HCT116 (cell line): ENCODE results near the gene BAHCC1. TPM values are rescaled to one million over a fixed set of nuclear protein-coding genes. Genes with fewer than 3 reads are reported as not detected.

Source experiments
- ATAC-seq: fragments of 200-7000 bp; cut with Tn5 transposase; 2 replicates; pipeline ENCODE4 v1.9.1; 2020; ENCODE audit warnings: mild to moderate bottlenecking, moderate library complexity
- BruUV-seq: library from RNA; stranded (reverse); fragments of 400-500 nt; replicated peaks from 2 replicates; lab custom pipeline; 2021; lab: Mats Ljungman, UMichigan
- CTCF ChIA-PET: fragments of 300-600 bp; sonication (Branson Sonifier 250); formaldehyde crosslinking; loops from one replicate; lab custom pipeline; 2021; ENCODE audit warnings: antibody characterized with exemption; lab: Charles Lee
- POLR2A ChIA-PET: fragments of 300-600, 350-600 bp; sonication (Branson Sonifier 250); formaldehyde crosslinking; loops from one replicate; lab custom pipeline; 2021; ENCODE audit warnings: antibody characterized with exemption; lab: Charles Lee
- RAD21 ChIA-PET, 2 experiments: fragments of 300-600 bp; sonication (Branson Sonifier 250); formaldehyde crosslinking; loops; one replicate each; lab custom pipeline; 2023; ENCODE audit warnings: low total read pairs in 2 of 2; ENCODE audit not compliant: uncharacterized antibody in 2 of 2, unreplicated experiment in 2 of 2, low non-redundant PET in 1 of 2; lab: Charles Lee
- DNase-seq: peaks from one replicate; pipeline ENCODE4 v3.0.0-alpha.2; 2010; ENCODE audit warnings: low read depth, low spot score
- H2AFZ ChIP-seq: fragments of 200-600 bp; shearing (Covaris generic), sonication (generic); 2 replicates; pipeline ENCODE4 v1.6.1; 2017; ENCODE audit warnings: low read depth, mixed run types, mixed read lengths, antibody characterized with exemption, low read length; ENCODE audit not compliant: poor library complexity, severe bottlenecking
- H3K27ac ChIP-seq: 2 replicates; pipeline ENCODE4 v1.5.1; 2012; ENCODE audit warnings: low read depth, low read length
- H3K27me3 ChIP-seq: fragments of 200-600 bp; sonication (generic); 2 replicates; pipeline ENCODE4 v1.6.1; 2016; ENCODE audit warnings: mixed run types, low read length, mixed read lengths; ENCODE audit not compliant: insufficient read depth
- H3K36me3 ChIP-seq, 2 experiments: fragments of 200-500 bp in 1 of 2; fragments of 200-600 bp in 1 of 2; sonication (Bioruptor generic) in 1 of 2; sonication (generic) in 1 of 2; 2 replicates each; pipeline versions ENCODE4 v1.5.1 to v1.6.1; 2014 to 2016; ENCODE audit warnings: low read length in 2 of 2, inconsistent platforms in 1 of 2, mixed read lengths in 1 of 2, mixed run types in 1 of 2; ENCODE audit not compliant: insufficient read depth in 2 of 2, control insufficient read depth in 1 of 2
- H3K4me1 ChIP-seq, 2 experiments: fragments of 200-600 bp in 1 of 2; sonication (generic) in 1 of 2; 2 replicates each; pipeline versions ENCODE4 v1.5.1 to v1.6.1; 2012 to 2017; ENCODE audit warnings: low read length in 2 of 2, inconsistent platforms in 1 of 2, mild to moderate bottlenecking in 1 of 2, mixed read lengths in 1 of 2, mixed run types in 1 of 2, moderate library complexity in 1 of 2; ENCODE audit not compliant: insufficient read depth in 2 of 2, control insufficient read depth in 1 of 2
- H3K4me2 ChIP-seq: fragments of 200-600 bp; sonication (generic); 2 replicates; pipeline ENCODE4 v1.6.1; 2017; ENCODE audit warnings: mixed run types, low read length, mixed read lengths
- H3K4me3 ChIP-seq, 2 experiments: fragments of 200-600 bp in 1 of 2; sonication (generic) in 1 of 2; replicated peaks in 1 of 2; 2 replicates each; pipeline ENCODE4 v1.5.1; 2011 to 2016; ENCODE audit warnings: low read length in 2 of 2, control low read depth in 1 of 2, low read depth in 1 of 2, mild to moderate bottlenecking in 1 of 2, mixed read lengths in 1 of 2, mixed run types in 1 of 2
- H3K79me2 ChIP-seq: fragments of 200-600 bp; sonication (generic); 2 replicates; pipeline ENCODE4 v1.6.1; 2017; ENCODE audit warnings: mild to moderate bottlenecking, mixed run types, low read length, moderate library complexity, mixed read lengths; ENCODE audit not compliant: insufficient read depth
- H3K9ac ChIP-seq: fragments of 200-600 bp; sonication (generic); 2 replicates; pipeline ENCODE4 v1.6.1; 2016; ENCODE audit warnings: low read length, mixed read lengths
- H3K9me2 ChIP-seq: fragments of 200-600 bp; sonication (generic), shearing (Covaris generic); 2 replicates; pipeline ENCODE4 v1.6.1; 2017; ENCODE audit warnings: mixed run types, mild to moderate bottlenecking, moderate library complexity; ENCODE audit not compliant: insufficient read depth
- H3K9me3 ChIP-seq, 2 experiments: fragments of 200-500 bp in 1 of 2; fragments of 200-600 bp in 1 of 2; sonication (Bioruptor generic) in 1 of 2; sonication (generic) in 1 of 2; 2 replicates each; pipeline ENCODE4 v1.6.1; 2014 to 2017; ENCODE audit warnings: low read length in 2 of 2, mixed read lengths in 2 of 2, inconsistent platforms in 1 of 2, low read depth in 1 of 2, mild to moderate bottlenecking in 1 of 2, mixed run types in 1 of 2, moderate library complexity in 1 of 2; ENCODE audit not compliant: control insufficient read depth in 1 of 2, insufficient read depth in 1 of 2
- H4K20me1 ChIP-seq: fragments of 200-600 bp; sonication (generic), shearing (Covaris generic); 2 replicates; pipeline ENCODE4 v1.6.1; 2017; ENCODE audit warnings: mixed run types, mild to moderate bottlenecking, moderate library complexity; ENCODE audit not compliant: insufficient read depth
- CBX3 ChIP-seq: IDR thresholded peaks from 2 replicates; pipeline ENCODE4 v1.6.1; 2012; ENCODE audit warnings: low read depth
- CEBPB ChIP-seq: IDR thresholded peaks from 2 replicates; pipeline ENCODE4 v1.6.1; 2012; ENCODE audit warnings: low read depth
- ELF1 ChIP-seq: IDR thresholded peaks from 2 replicates; pipeline ENCODE4 v1.6.1; 2012; ENCODE audit warnings: low read depth, borderline replicate concordance
- EZH2phosphoT487 ChIP-seq: fragments of 200-600 bp; IDR thresholded peaks from 2 replicates; pipeline ENCODE4 v1.6.1; 2018; ENCODE audit warnings: antibody characterized with exemption, borderline replicate concordance
- FOSL1 ChIP-seq: IDR thresholded peaks from 2 replicates; pipeline ENCODE4 v1.6.1; 2012; ENCODE audit warnings: low read depth
- POLR2A ChIP-seq: IDR thresholded peaks from 2 replicates; pipeline ENCODE4 v1.7.0; 2011; ENCODE audit warnings: borderline replicate concordance; ENCODE audit not compliant: insufficient read depth, insufficient read length; ENCODE audit errors: extremely low read depth
- POLR2AphosphoS5 ChIP-seq: IDR thresholded peaks from 2 replicates; pipeline ENCODE4 v1.6.1; 2011; ENCODE audit warnings: mild to moderate bottlenecking, low read depth, low read length, moderate library complexity
- RAD21 ChIP-seq: IDR thresholded peaks from 2 replicates; pipeline ENCODE4 v1.6.1; 2012; ENCODE audit warnings: low read depth, mild to moderate bottlenecking
- SIN3A ChIP-seq: IDR thresholded peaks from 2 replicates; pipeline ENCODE4 v1.6.1; 2012; ENCODE audit warnings: low read depth
- SP1 ChIP-seq: IDR thresholded peaks from 2 replicates; pipeline ENCODE4 v1.6.1; 2012; ENCODE audit warnings: low read depth
- TCF7L2 ChIP-seq: IDR thresholded peaks from 2 replicates; pipeline ENCODE4 v1.7.0; 2011; ENCODE audit warnings: borderline replicate concordance, inconsistent platforms; ENCODE audit not compliant: insufficient read depth, insufficient read length; ENCODE audit errors: extremely low read depth
- YY1 ChIP-seq: IDR thresholded peaks from 2 replicates; pipeline ENCODE4 v1.6.1; 2011; ENCODE audit warnings: low read length, low read depth, moderate library complexity, mild to moderate bottlenecking; ENCODE audit not compliant: insufficient replicate concordance; ENCODE audit errors: extremely low read depth
- ZFX ChIP-seq: fragments of 450-650 bp; IDR thresholded peaks from 2 replicates; pipeline ENCODE4 v1.6.1; 2017
- intact Hi-C: fragments of 100-400 bp; cut with micrococcal nuclease; formaldehyde crosslinking; loops from 2 replicates; pipeline ENCODE4 v1.10.0; 2022
- total RNA-seq: library from RNA; stranded (reverse); gene quantifications from one replicate; pipeline ENCODE4 v1.2.1, GENCODE V29; 2021; ENCODE audit not compliant: unreplicated experiment
- TF ChIP-seq, protein P1 (sequence below): IDR thresholded peaks from 2 replicates; pipeline ENCODE4 v1.6.1; 2012
- TF ChIP-seq, protein P2 (sequence below): IDR thresholded peaks from 2 replicates; pipeline ENCODE4 v1.6.1; 2012; ENCODE audit warnings: low read depth
- TF ChIP-seq, protein P3 (sequence below): IDR thresholded peaks from 2 replicates; pipeline ENCODE4 v1.6.1; 2011; ENCODE audit warnings: mild to moderate bottlenecking, low read length, moderate library complexity; ENCODE audit not compliant: insufficient replicate concordance; ENCODE audit errors: extremely low read depth
- TF ChIP-seq, protein P4 (sequence below): IDR thresholded peaks from 2 replicates; pipeline ENCODE4 v1.6.1; 2012

BAHCC1 gene
- total RNA-seq, 1 experiment from 2014 or later, result 45.2 TPM

DNA sequence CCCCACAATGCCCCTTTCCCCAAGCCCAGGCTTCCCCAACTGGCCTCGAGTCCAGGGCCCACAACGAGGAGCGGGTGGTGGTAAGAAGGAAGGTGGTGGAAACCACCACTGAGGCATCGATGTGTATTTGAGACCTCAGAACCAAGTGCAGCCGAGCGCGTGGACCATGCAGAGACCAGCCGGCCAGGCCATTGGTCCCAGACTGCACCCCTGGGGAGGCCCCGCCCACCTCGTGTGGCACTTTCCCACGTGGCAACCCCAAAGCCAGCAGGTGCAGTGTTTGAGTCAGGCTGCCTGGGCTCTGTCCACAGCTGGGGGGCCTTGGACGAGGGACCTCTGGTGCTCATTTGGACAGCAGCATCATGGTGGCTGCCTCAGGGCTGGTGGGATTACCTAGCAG, 28.1 kb upstream of the BAHCC1 start:
- ChIA-PET CTCF (no interaction called here), POLR2A (interaction anchor here (0.7 kb wide), 1 partner anchor 27 kb away, joined by 4 read pairs; no protein-coding TSS in a partner anchor), RAD21 (no interaction called here)
- no peak for TF ChIP-seq YY1
- no peak for TF ChIP-seq EZH2phosphoT487
- no peak for TF ChIP-seq SIN3A
- no peak for TF ChIP-seq ELF1
- no peak for TF ChIP-seq CBX3
- TF ChIP-seq, protein P1, sequence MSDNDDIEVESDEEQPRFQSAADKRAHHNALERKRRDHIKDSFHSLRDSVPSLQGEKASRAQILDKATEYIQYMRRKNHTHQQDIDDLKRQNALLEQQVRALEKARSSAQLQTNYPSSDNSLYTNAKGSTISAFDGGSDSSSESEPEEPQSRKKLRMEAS, result no peak
- no peak for TF ChIP-seq ZFX
- no peak for TF ChIP-seq CEBPB
- no peak for TF ChIP-seq FOSL1
- TF ChIP-seq, protein P2, sequence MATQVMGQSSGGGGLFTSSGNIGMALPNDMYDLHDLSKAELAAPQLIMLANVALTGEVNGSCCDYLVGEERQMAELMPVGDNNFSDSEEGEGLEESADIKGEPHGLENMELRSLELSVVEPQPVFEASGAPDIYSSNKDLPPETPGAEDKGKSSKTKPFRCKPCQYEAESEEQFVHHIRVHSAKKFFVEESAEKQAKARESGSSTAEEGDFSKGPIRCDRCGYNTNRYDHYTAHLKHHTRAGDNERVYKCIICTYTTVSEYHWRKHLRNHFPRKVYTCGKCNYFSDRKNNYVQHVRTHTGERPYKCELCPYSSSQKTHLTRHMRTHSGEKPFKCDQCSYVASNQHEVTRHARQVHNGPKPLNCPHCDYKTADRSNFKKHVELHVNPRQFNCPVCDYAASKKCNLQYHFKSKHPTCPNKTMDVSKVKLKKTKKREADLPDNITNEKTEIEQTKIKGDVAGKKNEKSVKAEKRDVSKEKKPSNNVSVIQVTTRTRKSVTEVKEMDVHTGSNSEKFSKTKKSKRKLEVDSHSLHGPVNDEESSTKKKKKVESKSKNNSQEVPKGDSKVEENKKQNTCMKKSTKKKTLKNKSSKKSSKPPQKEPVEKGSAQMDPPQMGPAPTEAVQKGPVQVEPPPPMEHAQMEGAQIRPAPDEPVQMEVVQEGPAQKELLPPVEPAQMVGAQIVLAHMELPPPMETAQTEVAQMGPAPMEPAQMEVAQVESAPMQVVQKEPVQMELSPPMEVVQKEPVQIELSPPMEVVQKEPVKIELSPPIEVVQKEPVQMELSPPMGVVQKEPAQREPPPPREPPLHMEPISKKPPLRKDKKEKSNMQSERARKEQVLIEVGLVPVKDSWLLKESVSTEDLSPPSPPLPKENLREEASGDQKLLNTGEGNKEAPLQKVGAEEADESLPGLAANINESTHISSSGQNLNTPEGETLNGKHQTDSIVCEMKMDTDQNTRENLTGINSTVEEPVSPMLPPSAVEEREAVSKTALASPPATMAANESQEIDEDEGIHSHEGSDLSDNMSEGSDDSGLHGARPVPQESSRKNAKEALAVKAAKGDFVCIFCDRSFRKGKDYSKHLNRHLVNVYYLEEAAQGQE, result no peak
- TF ChIP-seq SP1, result no peak
- no peak for TF ChIP-seq TCF7L2
- no peak for TF ChIP-seq POLR2AphosphoS5
- no peak for TF ChIP-seq POLR2A
- TF ChIP-seq, protein P3, sequence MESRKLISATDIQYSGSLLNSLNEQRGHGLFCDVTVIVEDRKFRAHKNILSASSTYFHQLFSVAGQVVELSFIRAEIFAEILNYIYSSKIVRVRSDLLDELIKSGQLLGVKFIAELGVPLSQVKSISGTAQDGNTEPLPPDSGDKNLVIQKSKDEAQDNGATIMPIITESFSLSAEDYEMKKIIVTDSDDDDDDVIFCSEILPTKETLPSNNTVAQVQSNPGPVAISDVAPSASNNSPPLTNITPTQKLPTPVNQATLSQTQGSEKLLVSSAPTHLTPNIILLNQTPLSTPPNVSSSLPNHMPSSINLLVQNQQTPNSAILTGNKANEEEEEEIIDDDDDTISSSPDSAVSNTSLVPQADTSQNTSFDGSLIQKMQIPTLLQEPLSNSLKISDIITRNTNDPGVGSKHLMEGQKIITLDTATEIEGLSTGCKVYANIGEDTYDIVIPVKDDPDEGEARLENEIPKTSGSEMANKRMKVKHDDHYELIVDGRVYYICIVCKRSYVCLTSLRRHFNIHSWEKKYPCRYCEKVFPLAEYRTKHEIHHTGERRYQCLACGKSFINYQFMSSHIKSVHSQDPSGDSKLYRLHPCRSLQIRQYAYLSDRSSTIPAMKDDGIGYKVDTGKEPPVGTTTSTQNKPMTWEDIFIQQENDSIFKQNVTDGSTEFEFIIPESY, result no peak
- no peak for TF ChIP-seq RAD21
- TF ChIP-seq, protein P4, sequence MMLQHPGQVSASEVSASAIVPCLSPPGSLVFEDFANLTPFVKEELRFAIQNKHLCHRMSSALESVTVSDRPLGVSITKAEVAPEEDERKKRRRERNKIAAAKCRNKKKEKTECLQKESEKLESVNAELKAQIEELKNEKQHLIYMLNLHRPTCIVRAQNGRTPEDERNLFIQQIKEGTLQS, result no peak
- BruUV-seq, result no TSS peak
- intact Hi-C loops, result no loop called here
- Histone ChIP-seq H3K27me3 (peaks cover 4% of the 10 kb centered on the region; the same call in 1 of the 2 replicates), H3K27ac (no peak overlapping the region), H3K79me2 (no peaks in the 10 kb centered on the region), H3K9me2 (no peaks in the 10 kb centered on the region), H3K4me2 (no peak overlapping the region), H3K9ac (no peak overlapping the region), H3K36me3 (no peaks in the 10 kb centered on the region), H4K20me1 (no peaks in the 10 kb centered on the region), H3K4me1 (peaks cover 36 to 44% of the 10 kb centered on the region in 2 experiments), H3K9me3 (no peaks in the 10 kb centered on the region), H3K4me3 (no peak overlapping the region), H2AFZ (no peak overlapping the region)
- no peak for DNase-seq
- no peak for ATAC-seq
